Left colon (tissue), 2 donors: ENCODE data around the gene LARP1. TPM values are rescaled to one million over a fixed set of nuclear protein-coding genes. Genes with fewer than 3 reads are reported as not detected.
A peak's percentile ranks its signal among the peaks of the same experiment; 100 is the strongest.
"Not testable (repeated sequence)": the region's sequence is repeated elsewhere in the genome, so short reads cannot be mapped to it uniquely, and the experiment has no call there.

Source experiments
- ATAC-seq: fragments of 200-7000 bp; cut with Tn5 transposase; one replicate; pipeline ENCODE4 v1.9.1; 2020; ENCODE audit warnings: mild to moderate bottlenecking, moderate library complexity
- DNase-seq, 2 donors: peaks; one replicate each; pipeline ENCODE4 v3.0.0-alpha.2; 2020
- intact Hi-C, 2 donors: fragments of 100-400 bp; cut with DNase I in 1 of 2; cut with micrococcal nuclease in 1 of 2; formaldehyde crosslinking; loops; one replicate each; pipeline versions ENCODE4 v1.11.2 to v1.14.0; 2022; cut with DNase I, micrococcal nuclease
- total RNA-seq, 2 donors: library from RNA; stranded (reverse); fragmentation: NEBNext Ultra II Directional; extraction: Animal tissue kit (Norgen Biotek cat#: 25700); gene quantifications; one replicate each; pipeline ENCODE4 v1.2.1, GENCODE V29; 2021
- donor health status: DM: no; HTN: no; CAD: no.
- donor health status: DM: yes; HTN: yes; CAD: no.

LARP1 gene
- total RNA-seq, 2 donors from 2014 or later = 118 to 161 TPM

DNA sequence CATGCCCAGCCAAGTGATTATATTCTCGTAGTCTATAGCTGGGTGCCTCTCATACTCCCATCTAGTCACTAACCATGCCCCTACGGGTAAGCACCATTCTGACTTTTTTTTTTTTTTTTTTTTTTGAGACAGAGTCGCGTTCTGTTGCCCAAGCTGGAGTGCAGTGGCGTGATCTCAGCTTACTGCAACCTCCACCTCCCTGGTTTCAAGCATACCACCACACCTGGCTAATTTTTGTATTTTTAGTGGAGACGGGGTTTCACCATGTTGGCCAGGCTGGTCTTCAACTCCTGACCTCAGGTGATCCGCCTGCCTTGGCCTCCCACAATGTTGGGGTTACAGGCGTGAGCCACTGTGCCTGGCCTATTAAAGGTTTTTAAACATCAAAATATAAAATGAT is 24.4 kb upstream of the LARP1 start:
- not testable (repeated sequence) for ATAC-seq

DNA sequence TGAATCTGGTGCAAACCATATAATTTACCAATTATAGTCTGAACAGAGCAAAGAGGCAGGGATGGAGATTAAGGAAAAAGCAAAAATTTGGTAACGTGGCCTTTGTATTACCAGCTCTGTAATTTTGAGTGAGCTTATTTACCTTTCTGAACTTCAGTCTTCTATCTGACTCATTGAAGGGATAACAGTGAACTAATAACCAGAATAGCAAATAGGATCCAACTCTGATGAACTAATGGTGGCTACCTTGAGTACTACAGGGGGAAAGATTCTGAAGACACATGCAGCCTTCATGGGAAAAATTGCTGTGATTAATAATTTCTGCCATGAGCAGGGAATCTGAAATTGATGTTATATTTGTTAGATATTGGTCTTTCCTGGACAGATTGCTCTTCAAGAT is 23.0 kb upstream of the LARP1 start:
- no peak for DNase-seq
- intact Hi-C loops = no loop called here
- ATAC-seq = no peak

More for the DNA sequence above, 24.4 kb upstream of the LARP1 start:
- intact Hi-C loops, DNase-seq: not testable (repeated sequence)

DNA sequence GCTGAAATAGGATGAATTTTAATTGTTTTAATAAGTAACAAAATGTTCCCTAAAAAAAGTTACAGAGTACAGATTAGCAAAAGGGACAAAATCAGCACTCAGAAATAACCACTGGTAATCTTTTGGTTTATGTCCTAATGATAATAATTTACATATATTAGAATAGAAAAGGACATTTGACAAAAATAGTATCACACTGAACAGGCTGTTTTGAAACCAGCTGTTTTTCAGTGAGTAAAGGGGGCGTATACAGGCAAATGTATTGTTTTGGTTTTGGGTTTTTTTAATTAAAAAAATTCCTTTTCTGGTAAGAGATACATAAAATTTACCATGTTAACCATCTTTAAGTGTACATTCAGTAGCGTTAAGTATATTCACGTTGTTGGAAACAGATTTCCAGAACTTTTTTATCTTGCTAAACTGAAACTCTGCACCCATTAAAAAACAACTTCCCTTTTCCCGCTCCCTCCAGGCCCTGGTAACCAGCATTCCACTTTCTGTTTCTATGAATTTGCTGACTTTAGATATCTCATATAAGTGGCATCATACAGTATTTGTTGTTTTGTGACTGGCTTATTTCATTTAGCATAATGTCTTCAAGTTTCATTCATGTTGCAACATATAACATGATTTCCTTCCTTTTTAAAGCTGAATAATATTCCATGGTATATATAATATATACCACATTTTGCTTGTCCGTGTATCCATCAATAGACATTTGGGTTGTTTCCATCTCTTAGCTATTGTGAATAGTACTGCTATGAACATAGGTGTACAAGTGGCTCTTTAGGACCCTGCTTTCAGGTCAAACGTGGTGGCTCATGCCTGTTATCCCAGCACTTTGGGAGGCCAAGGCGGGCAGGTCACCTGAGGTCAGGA is 20.6 kb upstream of the LARP1 start:
- no peak for ATAC-seq
- no peak for DNase-seq
- intact Hi-C loops = no loop called here

DNA sequence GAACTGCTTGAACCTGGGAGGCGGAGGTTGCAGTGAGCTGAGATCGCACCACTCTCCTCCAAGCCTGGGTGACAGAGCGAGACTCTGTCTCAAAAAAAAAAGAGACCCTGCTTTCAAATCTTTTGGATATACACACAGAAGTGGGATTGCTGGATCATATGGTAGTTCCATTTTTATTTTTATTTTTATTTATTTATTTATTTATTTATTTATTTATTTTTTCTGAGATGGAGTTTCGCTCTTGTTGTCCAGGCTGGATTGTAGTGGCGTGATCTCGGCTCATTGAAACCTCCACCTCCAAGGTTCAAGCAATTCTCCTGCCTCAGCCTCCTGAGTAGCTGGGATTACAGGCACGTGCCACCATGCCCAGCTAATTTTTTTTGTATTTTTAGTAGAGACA is 19.8 kb upstream of the LARP1 start:
- ATAC-seq, DNase-seq, intact Hi-C loops: not testable (repeated sequence)

DNA sequence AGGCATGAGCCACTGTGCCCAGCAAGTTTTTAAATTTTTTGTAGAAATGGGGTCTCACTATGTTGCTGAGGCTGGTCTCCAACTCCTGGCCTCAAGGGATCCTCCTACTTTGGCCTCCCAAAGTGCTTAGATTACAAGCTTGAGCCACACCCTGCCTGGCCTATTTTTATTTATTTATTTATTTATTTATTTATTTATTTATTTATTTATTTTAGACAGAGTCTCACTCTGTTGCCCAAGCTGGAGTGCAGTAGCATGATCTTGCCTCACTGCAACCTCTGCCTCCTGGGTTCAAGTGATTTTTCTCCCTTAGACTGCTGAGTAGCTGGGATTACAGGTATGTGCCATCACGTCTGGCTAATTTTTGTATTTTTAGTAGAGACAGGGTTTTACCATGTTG is 18.8 kb upstream of the LARP1 start:
- intact Hi-C loops, DNase-seq, ATAC-seq: not testable (repeated sequence)

DNA sequence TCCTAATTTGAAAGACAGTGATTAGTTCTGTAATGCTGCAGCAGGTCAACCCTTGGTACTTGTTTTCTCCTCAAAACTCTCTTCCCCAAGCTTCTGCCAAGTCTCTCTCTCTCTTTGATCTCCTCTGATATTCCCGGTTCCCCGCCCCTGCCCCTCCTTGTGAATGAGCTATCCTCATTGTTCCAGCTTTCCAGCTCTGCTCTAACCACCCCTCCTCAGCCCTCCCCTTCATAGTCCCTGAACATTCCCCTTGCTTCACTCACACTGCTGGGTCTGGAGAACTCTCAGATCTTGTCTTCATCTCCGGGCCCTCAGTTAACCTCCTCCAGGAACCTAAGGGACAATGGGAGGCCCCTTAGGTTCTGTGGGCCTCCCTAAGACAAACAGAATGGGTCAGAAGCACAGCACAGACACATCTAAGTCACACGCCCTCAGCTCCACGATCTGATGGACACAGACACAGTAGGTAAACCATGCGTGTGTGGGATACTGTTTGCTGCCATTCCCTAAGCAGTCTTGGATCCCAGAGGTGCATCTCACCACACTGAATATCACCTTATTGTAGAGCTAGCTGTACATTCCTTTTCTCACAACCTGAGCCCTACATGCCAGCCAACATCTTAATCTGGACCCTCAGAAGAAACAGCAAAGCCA is 17.4 kb upstream of the LARP1 start:
- intact Hi-C loops = no loop called here
- ATAC-seq (no peak), DNase-seq (no peak)

DNA sequence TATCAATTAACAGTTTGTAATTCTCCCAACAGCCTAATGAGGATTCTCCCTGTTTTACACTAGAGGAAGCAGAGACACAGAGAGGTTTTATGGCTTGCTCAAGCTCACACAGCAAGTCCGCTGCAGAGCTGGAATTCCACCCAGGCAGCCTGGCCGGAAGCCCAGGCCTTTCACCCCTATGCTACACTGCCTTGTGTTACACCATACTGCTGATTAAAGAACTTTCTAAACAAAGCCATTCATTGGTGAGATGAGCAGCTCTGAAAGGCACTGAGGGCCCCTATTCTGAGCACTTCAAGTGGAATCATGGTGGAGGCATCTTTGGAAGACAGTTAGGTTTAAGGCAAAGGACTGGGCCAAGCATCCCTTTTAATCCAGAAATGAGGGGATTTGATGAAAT is 14.7 kb upstream of the LARP1 start:
- DNase-seq = peak; percentile 16 to 46
- intact Hi-C loops = no loop called here
- ATAC-seq = peak; percentile 14

DNA sequence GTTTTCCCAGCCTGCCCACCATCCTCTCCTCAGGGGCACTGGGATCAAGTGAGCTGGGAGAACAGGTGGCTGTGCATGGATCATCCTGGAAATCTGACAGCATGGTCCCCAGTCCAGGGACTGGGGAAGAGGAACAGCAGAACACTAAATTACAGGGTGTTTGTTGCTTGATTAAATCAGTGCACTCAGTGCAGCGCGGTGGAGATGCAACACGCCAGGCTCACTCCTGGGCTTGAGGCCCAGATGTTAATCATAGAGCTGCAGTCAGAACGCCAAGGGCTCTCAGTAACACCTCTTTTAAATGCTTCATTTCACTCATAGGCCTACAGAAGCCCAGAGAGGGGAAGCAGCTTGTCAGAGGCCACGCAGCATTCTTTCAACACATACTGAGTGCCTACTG is 14.2 kb upstream of the LARP1 start:
- DNase-seq (no peak), ATAC-seq (no peak)
- intact Hi-C loops = no loop called here

DNA sequence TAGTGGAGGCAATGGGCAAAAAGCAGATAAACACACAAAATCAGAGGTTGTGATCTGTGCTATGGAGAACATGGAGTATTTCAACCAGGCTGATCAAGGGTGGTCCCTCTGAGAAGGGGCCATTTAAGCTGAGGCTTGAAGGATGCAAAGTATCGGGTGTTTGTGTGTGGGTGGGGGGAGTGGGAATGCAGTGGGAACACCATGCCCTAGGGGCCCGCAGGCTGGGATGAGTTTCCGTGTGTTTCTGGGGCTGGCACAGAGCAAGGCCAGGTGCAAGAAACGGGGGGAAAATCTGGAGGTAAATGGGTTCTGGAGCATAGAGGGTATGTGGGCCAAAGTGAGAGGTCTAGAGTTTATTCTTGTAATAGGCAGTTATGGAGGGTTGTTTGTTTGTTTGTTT is 13.8 kb upstream of the LARP1 start:
- DNase-seq (no peak), ATAC-seq (no peak)
- intact Hi-C loops = no loop called here

DNA sequence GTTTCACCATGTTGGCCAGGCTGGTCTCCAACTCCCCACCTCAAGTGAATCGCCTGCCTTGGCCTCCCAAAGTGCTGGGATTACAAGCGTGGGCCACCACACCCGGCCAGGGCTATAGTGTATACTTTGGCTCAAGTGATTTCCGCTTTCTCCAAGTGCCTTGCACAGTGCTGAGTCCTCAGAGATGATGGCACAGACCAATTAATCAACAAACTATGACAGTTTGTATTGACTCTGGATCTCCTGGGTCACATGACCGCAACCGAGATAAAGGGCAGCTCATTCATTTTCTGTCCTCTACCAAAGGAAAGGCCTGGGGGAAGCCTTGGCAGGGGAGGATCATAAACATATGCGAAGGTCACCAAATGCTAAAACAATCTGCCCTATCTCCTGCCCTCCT is 11.4 kb upstream of the LARP1 start:
- intact Hi-C loops = no loop called here
- no peak for ATAC-seq
- no peak for DNase-seq

DNA sequence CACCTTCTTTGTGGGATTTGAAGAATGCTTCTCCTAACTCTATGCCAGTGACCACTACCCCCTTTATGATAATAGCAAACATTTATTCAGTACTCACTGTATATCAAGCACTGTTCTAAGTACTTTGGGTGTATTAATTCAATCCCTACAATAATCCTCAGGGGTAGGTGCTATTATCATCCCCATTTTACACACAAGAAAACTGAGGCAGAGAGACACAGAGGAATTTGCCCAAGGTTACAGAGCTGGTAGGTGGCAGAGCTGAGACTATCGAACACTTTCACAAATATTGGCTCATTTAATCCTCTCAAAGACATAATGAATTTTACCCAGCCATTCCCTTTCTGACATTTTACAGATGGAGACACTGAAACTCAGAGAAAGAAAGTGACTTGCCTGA is 9.8 kb upstream of the LARP1 start:
- intact Hi-C loops = no loop called here
- no peak for DNase-seq
- no peak for ATAC-seq

DNA sequence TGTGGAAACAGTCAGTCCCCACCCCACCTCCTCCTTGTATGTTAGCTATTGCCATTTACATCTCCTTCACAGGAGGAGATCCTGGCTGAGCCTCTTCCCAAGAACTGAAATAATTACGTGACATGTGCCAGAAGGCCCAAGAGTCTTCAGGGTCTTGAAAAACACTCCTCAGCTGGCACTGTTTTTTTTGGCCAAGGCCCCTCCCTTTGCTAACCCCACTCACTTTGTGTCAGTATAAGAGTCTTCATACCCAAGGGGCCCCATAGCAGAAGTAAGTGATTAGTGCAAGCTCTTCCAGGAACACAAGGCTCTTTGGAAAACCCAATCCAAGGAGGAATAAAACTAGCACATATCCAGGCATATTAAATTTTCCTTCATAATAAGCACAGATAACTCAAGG is 5.7 kb upstream of the LARP1 start:
- DNase-seq (no peak), ATAC-seq (no peak)
- intact Hi-C loops = no loop called here

DNA sequence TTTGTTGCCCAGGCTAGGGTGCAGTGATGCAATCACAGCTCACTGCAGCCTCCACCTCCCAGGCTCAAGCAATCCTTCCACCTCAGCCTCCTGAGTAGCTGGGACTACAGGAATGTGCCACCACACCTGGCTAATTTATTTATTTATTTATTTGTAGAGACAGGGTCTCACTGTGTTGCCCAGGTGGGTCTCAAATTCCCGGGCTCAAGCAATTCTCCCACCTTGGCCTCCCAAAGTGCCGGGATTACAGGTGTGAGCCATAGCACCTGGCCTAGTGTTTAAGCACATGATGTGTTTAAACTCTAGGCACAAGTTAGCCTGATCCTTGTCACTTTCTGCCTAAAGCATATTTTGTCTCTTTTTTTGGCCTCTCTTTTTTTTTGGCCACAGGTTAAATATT is 4.5 kb upstream of the LARP1 start:
- ATAC-seq, intact Hi-C loops: not testable (repeated sequence)

DNA sequence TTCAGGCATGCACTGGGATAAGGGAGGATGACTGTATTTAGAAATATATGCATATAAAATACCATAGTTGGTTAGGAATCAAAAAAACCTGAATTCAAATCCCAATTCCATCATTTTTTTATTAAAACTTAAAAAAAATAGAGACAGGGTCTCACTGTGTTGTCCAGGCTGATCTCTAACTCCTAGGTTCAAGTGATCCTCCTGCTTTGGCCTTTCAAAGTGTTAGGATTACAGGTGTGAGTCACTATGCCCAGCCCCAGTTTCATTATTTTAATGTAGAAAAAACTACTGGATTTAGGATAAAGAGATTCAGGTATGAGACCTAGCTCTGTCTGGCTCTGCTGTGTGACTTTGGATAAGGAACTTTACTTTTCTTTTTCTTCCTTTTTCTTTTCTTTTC is 3.3 kb upstream of the LARP1 start:
- DNase-seq = no peak
- ATAC-seq = no peak
- intact Hi-C loops = no loop called here

More for the DNA sequence above, 4.5 kb upstream of the LARP1 start:
- not testable (repeated sequence) for DNase-seq

DNA sequence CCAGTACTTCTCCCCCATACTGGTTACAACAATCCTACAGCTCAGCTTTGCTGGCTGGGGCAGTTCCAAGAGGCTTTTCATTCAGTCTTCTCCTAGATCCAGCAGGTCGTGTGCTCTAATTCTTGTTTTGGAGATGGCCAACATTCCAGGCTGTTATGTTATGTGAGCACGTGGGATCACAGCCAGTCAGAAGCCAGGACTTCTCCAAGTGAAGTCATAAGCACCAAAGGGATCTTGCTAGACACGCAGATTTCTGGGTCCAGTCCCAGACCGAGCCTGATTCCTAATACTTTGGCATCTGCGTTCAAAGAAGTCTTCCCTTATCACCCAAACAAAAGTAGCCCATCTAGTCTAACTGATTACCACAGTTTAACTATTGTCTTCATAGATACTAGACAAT is 1.4 kb upstream of the LARP1 start:
- ATAC-seq (no peak), DNase-seq (peak; percentile 47 to 67)
- intact Hi-C loops = no loop called here

DNA sequence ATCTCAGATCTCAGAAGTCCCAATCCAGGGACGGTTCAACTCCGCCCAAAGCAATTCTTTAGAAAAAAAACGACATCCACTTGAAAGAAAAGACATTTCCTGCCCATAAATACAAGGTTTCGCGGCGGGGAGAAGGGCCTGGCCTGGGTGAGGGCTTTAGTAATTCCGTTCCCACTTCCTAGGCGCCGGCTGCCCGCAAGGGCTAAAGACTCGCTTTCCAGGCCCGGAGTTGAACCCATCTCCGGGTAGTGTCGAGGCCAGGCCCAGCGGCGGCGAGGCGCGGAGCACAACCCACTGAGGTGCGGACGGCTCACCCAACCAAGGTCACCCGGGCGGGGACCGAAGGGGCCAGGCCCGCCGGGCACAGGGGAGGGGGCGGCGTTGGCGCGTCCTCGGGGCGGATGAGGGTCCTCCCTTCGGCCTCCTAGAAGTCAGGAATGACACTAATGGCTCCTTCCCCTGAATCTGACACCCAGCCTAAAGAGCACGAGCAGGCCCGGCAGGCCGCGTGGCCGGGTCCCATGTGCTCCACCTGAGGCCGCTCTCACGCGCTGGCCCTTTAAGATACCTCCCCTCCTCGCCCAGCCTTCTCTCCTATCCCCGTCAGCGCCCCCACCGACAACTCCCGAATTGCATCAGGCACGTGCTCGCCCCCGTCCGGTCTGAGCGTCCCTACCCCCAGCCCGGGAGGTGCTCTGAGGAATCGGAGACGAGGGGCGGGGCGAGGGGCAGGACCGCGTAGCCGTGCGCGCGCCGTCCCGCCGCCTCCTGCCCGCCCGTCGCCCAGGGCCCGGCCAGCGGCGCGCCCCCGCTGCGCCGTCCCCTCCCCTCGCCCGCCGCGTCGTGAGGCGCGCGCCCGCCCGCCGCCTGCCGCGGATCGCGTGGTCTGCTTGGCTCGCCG is 467 bp upstream of the LARP1 start:
- ATAC-seq (peak; percentile 85), DNase-seq (peak; percentile 100)
- intact Hi-C loops = no loop called here

DNA sequence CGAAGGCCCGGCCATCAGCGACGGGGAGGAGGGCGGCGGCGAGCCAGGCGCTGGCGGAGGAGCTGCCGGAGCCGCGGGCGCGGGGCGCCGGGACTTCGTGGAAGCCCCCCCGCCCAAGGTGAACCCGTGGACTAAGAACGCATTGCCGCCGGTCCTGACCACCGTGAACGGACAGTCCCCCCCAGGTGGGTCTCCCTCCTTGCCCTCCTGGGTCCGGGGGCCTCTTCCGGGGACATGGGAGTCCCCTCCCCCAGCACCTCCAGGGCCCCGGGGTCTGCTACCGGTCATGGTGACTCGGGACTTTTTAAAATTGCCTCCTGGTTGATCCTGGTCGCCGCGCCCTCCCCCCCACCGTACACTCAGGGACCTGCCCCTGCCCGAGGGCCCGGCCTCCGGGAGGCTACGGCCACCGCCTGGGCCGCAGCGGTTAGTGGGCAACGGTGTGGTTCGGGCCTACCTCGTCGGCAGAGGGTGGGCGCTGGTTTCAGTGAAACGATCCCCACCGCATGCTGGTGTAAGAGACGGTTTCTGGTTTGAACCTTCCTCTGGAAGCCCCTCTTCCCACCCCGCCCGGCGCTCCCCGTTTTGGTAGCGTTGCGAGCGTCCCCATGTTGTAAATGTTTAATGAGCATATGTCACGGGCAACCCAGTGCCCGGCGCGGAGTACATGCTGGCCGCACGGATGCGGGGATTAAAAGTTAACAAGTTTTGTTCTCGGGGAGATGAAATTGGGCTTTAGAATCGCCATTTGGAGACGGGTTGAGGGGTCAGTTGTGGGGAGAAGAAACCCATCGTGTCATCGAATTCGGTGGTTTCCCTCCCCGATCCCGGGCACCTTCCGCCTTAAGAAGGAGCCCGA is 1.1 kb downstream of the LARP1 start:
- intact Hi-C loops = no loop called here
- ATAC-seq (peak; percentile 32), DNase-seq (peak; percentile 55 to 72)
